Embryonic facial prominence (tissue), 1 donor: ENCODE measurements around the gene GAGE12C.
"Not testable (repeated sequence)": the region's sequence is repeated elsewhere in the genome, so short reads cannot be mapped to it uniquely, and the experiment has no call there.

Experiments
- DNase-seq: peaks from one replicate; pipeline ENCODE4 v3.0.0-alpha.2; 2016; ENCODE audit errors: extremely low spot score

The GAGE12C gene

DNA sequence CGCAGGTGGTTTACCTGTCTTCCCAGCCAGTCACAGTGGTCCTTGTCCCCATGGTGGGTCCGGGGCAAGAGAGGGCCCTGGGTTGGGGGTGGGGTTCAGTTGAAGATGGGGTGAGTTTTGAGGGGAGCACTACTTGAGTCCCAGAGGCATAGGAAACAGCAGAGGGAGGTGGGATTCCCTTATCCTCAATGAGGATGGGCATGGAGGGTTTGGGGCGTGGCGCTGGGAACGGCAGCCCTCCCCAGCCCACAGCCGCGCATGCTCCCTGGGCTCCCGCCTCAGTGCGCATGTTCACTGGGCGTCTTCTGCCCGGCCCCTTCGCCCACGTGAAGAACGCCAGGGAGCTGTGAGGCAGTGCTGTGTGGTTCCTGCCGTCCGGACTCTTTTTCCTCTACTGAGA lies at the start of gene GAGE12C:
Gene GAGE12C (plus strand): TSS at position 301 of the 400 bp plus-strand sequence. CDS start 1,155 bp downstream, outside the sequence.
- DNase-seq = not testable (repeated sequence)

GRCh38 chrX:49541433-49541832 lies 9.5 kb downstream of the GAGE12C start, which contains the start of gene GAGE12D:
Gene GAGE12D, plus strand, starts transcription at chrX:49541733. Its CDS starts 1,155 bp downstream, at chrX:49542888.
- not testable (repeated sequence) for DNase-seq

- DNase-seq = not testable (repeated sequence)
Measured at GRCh38 chrX:49550989-49551388, 19.0 kb downstream of the GAGE12C start, which contains the start of gene GAGE12E. Gene GAGE12E, plus strand, starts transcription at chrX:49551289. Its CDS starts 1,155 bp downstream, at chrX:49552444.

DNA sequence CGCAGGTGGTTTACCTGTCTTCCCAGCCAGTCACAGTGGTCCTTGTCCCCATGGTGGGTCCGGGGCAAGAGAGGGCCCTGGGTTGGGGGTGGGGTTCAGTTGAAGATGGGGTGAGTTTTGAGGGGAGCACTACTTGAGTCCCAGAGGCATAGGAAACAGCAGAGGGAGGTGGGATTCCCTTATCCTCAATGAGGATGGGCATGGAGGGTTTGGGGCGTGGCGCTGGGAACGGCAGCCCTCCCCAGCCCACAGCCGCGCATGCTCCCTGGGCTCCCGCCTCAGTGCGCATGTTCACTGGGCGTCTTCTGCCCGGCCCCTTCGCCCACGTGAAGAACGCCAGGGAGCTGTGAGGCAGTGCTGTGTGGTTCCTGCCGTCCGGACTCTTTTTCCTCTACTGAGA lies 28.6 kb downstream of the GAGE12C start, which contains the start of gene GAGE12F:
Gene GAGE12F (plus strand): TSS at position 301 of the 400 bp plus-strand sequence. CDS start 1,155 bp downstream, outside the sequence.
- DNase-seq = not testable (repeated sequence)

GRCh38 chrX:49568728-49569127 lies 36.8 kb downstream of the GAGE12C start:
- not testable (repeated sequence) for DNase-seq

GRCh38 chrX:49569152-49569551 lies 37.2 kb downstream of the GAGE12C start:
- not testable (repeated sequence) for DNase-seq

DNA sequence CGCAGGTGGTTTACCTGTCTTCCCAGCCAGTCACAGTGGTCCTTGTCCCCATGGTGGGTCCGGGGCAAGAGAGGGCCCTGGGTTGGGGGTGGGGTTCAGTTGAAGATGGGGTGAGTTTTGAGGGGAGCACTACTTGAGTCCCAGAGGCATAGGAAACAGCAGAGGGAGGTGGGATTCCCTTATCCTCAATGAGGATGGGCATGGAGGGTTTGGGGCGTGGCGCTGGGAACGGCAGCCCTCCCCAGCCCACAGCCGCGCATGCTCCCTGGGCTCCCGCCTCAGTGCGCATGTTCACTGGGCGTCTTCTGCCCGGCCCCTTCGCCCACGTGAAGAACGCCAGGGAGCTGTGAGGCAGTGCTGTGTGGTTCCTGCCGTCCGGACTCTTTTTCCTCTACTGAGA lies 38.1 kb downstream of the GAGE12C start, which contains the start of gene GAGE12G:
Gene GAGE12G (plus strand): TSS at position 301 of the 400 bp plus-strand sequence. CDS start 1,155 bp downstream, outside the sequence.
- DNase-seq = not testable (repeated sequence)

DNA sequence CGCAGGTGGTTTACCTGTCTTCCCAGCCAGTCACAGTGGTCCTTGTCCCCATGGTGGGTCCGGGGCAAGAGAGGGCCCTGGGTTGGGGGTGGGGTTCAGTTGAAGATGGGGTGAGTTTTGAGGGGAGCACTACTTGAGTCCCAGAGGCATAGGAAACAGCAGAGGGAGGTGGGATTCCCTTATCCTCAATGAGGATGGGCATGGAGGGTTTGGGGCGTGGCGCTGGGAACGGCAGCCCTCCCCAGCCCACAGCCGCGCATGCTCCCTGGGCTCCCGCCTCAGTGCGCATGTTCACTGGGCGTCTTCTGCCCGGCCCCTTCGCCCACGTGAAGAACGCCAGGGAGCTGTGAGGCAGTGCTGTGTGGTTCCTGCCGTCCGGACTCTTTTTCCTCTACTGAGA lies 47.7 kb downstream of the GAGE12C start, which contains the start of gene GAGE12H:
Gene GAGE12H (plus strand): TSS at position 301 of the 400 bp plus-strand sequence. CDS start 1,155 bp downstream, outside the sequence.
- not testable (repeated sequence) for DNase-seq
